ENCODE measurements around the gene ANKRD53.

The ANKRD53 gene

GRCh38 chr2:70978341-70979179, at the start of gene ANKRD53:
ANKRD53 (plus strand) TSS chr2:70978630; CDS start chr2:70978646, 16 bp downstream.
- peak; percentile 70 for DNase-seq (ENCODE audit: low spot score)

- no peak for DNase-seq (ENCODE audit: low spot score)
These were observed 47.8 kb upstream of the ANKRD53 start for GRCh38 chr2:70930371-70931329.

- no peak for DNase-seq (ENCODE audit: low spot score)
These were observed 46.9 kb upstream of the ANKRD53 start for GRCh38 chr2:70931376-70932000.

GRCh38 chr2:70932631-70933230, 45.7 kb upstream of the ANKRD53 start:
- no peak for DNase-seq (ENCODE audit: low spot score)

- DNase-seq (ENCODE audit: low spot score), result no peak
These were observed 43.4 kb upstream of the ANKRD53 start for GRCh38 chr2:70934981-70935380.

GRCh38 chr2:70935468-70936164, 42.8 kb upstream of the ANKRD53 start, which contains the start of gene ATP6V1B1:
ATP6V1B1 (plus strand) TSS chr2:70935900; CDS start chr2:70935955, 55 bp downstream.
- DNase-seq (ENCODE audit: low spot score), result no peak

- no peak for DNase-seq (ENCODE audit: low spot score)
These were observed 42.1 kb upstream of the ANKRD53 start for GRCh38 chr2:70936165-70936978.

GRCh38 chr2:70936979-70937811, 41.2 kb upstream of the ANKRD53 start:
- no peak for DNase-seq (ENCODE audit: low spot score)

GRCh38 chr2:70937866-70938585, 40.4 kb upstream of the ANKRD53 start:
- no peak for DNase-seq (ENCODE audit: low spot score)

- DNase-seq (ENCODE audit: low spot score), result no peak
These were observed 39.9 kb upstream of the ANKRD53 start for GRCh38 chr2:70938586-70938950.

- DNase-seq (ENCODE audit: low spot score), result no peak
These were observed 39.2 kb upstream of the ANKRD53 start for GRCh38 chr2:70939001-70939838.

- no peak for DNase-seq (ENCODE audit: low spot score)
These were observed 38.4 kb upstream of the ANKRD53 start for GRCh38 chr2:70939839-70940580.

- no peak for DNase-seq (ENCODE audit: low spot score)
These were observed 37.2 kb upstream of the ANKRD53 start for GRCh38 chr2:70941186-70941585.

- no peak for DNase-seq (ENCODE audit: low spot score)
These were observed 36.7 kb upstream of the ANKRD53 start for GRCh38 chr2:70941701-70942100.

- no peak for DNase-seq (ENCODE audit: low spot score)
These were observed 35.8 kb upstream of the ANKRD53 start for GRCh38 chr2:70942396-70943204.

GRCh38 chr2:70943205-70943871, 35.1 kb upstream of the ANKRD53 start:
- no peak for DNase-seq (ENCODE audit: low spot score)

All from hematopoietic multipotent progenitor cell treated with erythropoietin and hydrocortisone succinate and interleukin-3 and kit ligand, for 17 days (in vitro differentiated cells).